ENCODE data around the gene NF2.

DNA sequence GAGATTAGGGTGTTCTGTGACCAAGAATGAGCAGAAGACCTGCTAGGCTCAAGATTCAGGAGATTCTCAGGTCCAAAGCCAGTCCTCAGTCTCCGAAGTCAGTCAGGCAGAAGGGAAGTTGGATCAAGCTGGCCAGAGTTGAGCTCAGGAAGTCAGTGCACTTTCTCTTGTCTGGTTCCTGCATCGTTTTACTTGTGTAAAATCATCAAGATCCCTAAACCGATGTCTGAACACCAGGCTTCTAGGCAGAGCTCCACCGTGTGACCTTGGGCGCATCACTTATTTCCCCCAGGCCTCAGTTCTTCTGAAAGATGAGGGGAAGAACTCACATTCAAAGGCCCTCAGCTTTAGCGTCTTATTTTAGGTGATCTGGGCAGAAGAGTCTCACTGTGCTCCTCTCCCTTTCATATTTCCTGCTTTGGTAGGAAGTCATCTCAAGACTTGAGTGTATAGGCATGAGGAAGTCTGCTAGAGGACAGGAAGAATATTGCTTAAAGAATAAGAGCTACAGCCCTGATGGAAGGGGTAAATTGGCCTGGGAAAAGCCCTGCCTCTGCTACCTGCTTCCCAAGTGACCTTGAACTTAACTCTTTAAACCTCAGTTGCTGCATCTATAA is 20.2 kb downstream of the NF2 start:
- TF ChIP-seq, protein P1, sequence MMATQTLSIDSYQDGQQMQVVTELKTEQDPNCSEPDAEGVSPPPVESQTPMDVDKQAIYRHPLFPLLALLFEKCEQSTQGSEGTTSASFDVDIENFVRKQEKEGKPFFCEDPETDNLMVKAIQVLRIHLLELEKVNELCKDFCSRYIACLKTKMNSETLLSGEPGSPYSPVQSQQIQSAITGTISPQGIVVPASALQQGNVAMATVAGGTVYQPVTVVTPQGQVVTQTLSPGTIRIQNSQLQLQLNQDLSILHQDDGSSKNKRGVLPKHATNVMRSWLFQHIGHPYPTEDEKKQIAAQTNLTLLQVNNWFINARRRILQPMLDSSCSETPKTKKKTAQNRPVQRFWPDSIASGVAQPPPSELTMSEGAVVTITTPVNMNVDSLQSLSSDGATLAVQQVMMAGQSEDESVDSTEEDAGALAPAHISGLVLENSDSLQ (IDR thresholded peaks at IDR 0.05), result no peak
- TF ChIP-seq FOXM1 (IDR thresholded peaks at IDR 0.05; ENCODE audit: borderline replicate concordance) (no peak), CTBP1 (IDR thresholded peaks at IDR 0.05; ENCODE audit: borderline replicate concordance) (no peak), SP1 (IDR thresholded peaks at IDR 0.05) (no peak), ELF4 (IDR thresholded peaks at IDR 0.05) (no peak), FOXA1 (IDR thresholded peaks at IDR 0.05) (no peak), TARDBP (IDR thresholded peaks at IDR 0.05) (no peak)

Measured in HEK293T (cell line).